ENCODE data around the gene CATSPER3. TPM values are rescaled to one million over a fixed set of nuclear protein-coding genes. Genes with fewer than 3 reads are reported as not detected.

Gene CATSPER3
- polyA plus RNA-seq, 1 donor from 2014 or later: 0.17 TPM

- H3K79me2 ChIP-seq (replicated peaks; ENCODE audit: insufficient read depth, low read length): no peaks in the 10 kb centered on the region
- H3F3A ChIP-seq (ENCODE audit: insufficient read depth, low read length, poor library complexity, severe bottlenecking): no peaks in the 10 kb centered on the region
- no peak overlapping the region for H3K9ac ChIP-seq (ENCODE audit: low read length)
- no peak overlapping the region for H3K4me2 ChIP-seq (ENCODE audit: low read length)
- no peaks in the 10 kb centered on the region for H3K9me3 ChIP-seq (ENCODE audit: low read length)
- no peaks in the 10 kb centered on the region for H3K9me2 ChIP-seq (ENCODE audit: insufficient read depth, low read length)
- no peak overlapping the region for H3K27ac ChIP-seq (ENCODE audit: low read length)
- no peak overlapping the region for H3K4me3 ChIP-seq (ENCODE audit: low read length)
- no peaks in the 10 kb centered on the region for H3K36me3 ChIP-seq (ENCODE audit: insufficient read depth, low read length)
- H4K20me1 ChIP-seq (ENCODE audit: insufficient read depth): no peaks in the 10 kb centered on the region
- no peak for TF ChIP-seq POLR2AphosphoS5 (IDR thresholded peaks at IDR 0.05)
- TF ChIP-seq RAD21 (conservative IDR thresholded peaks at IDR 0.05): no peak
- TF ChIP-seq, protein P1, sequence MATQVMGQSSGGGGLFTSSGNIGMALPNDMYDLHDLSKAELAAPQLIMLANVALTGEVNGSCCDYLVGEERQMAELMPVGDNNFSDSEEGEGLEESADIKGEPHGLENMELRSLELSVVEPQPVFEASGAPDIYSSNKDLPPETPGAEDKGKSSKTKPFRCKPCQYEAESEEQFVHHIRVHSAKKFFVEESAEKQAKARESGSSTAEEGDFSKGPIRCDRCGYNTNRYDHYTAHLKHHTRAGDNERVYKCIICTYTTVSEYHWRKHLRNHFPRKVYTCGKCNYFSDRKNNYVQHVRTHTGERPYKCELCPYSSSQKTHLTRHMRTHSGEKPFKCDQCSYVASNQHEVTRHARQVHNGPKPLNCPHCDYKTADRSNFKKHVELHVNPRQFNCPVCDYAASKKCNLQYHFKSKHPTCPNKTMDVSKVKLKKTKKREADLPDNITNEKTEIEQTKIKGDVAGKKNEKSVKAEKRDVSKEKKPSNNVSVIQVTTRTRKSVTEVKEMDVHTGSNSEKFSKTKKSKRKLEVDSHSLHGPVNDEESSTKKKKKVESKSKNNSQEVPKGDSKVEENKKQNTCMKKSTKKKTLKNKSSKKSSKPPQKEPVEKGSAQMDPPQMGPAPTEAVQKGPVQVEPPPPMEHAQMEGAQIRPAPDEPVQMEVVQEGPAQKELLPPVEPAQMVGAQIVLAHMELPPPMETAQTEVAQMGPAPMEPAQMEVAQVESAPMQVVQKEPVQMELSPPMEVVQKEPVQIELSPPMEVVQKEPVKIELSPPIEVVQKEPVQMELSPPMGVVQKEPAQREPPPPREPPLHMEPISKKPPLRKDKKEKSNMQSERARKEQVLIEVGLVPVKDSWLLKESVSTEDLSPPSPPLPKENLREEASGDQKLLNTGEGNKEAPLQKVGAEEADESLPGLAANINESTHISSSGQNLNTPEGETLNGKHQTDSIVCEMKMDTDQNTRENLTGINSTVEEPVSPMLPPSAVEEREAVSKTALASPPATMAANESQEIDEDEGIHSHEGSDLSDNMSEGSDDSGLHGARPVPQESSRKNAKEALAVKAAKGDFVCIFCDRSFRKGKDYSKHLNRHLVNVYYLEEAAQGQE (IDR thresholded peaks at IDR 0.05; ENCODE audit: borderline replicate concordance): no peak
- no peak for TF ChIP-seq CTCF (IDR thresholded peaks at IDR 0.05; ENCODE audit: poor library complexity, severe bottlenecking)
- TF ChIP-seq MXI1 (conservative IDR thresholded peaks at IDR 0.05; ENCODE audit: poor library complexity, severe bottlenecking): no peak
- TF ChIP-seq EZH2 (IDR thresholded peaks at IDR 0.05; ENCODE audit: borderline replicate concordance, insufficient read depth, low read length, poor library complexity, severe bottlenecking): no peak
- no peak for TF ChIP-seq SMC3 (conservative IDR thresholded peaks at IDR 0.05; ENCODE audit: poor library complexity)
- TF ChIP-seq TAF1 (IDR thresholded peaks at IDR 0.05; ENCODE audit: low read depth): no peak
- TF ChIP-seq EP300 (conservative IDR thresholded peaks at IDR 0.05; ENCODE audit: poor library complexity, severe bottlenecking): no peak
- no peak overlapping the region for H2AFZ ChIP-seq (ENCODE audit: low read depth, low read length)
- H3K27me3 ChIP-seq (ENCODE audit: insufficient read depth, low read depth, low read length): no peaks in the 10 kb centered on the region
Measured at GRCh38 chr5:135007305-135007704, 39.6 kb downstream of the CATSPER3 start.

DNA sequence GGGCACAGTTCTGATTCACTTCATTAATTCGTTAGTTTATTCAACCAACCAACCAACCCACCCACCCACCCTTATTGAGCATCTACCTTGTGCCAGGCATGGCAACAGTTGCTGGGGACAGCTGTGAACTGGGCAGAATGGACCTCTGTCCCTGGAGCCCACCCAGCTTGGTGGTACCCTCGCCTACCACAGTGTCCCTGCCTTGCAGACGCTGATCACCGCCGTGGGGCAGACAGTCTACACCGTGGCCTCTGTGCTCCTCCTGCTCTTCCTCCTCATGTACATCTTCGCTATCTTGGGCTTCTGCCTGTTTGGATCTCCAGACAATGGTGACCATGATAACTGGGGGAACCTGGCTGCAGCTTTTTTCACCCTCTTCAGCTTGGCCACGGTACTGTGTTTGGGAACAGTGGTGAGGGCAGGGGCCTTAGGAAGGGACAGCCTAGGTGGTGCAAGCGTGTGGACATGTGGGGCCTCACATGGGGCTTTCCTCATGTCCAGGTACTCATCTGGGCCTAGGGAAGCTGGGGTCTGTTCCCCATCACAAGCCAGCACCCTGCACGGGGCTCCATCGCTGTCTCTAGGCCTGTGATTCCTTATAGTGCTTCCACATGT is 40.1 kb downstream of the CATSPER3 start:
- H3K27me3 ChIP-seq (ENCODE audit: insufficient read depth, low read depth, low read length): no peaks in the 10 kb centered on the region
- TF ChIP-seq CTCF (IDR thresholded peaks at IDR 0.05; ENCODE audit: poor library complexity, severe bottlenecking) (no peak), SMC3 (conservative IDR thresholded peaks at IDR 0.05; ENCODE audit: poor library complexity) (no peak), POLR2AphosphoS5 (IDR thresholded peaks at IDR 0.05) (no peak), TAF1 (IDR thresholded peaks at IDR 0.05; ENCODE audit: low read depth) (no peak), MXI1 (conservative IDR thresholded peaks at IDR 0.05; ENCODE audit: poor library complexity, severe bottlenecking) (no peak), EP300 (conservative IDR thresholded peaks at IDR 0.05; ENCODE audit: poor library complexity, severe bottlenecking) (no peak), RAD21 (conservative IDR thresholded peaks at IDR 0.05) (no peak), EZH2 (IDR thresholded peaks at IDR 0.05; ENCODE audit: borderline replicate concordance, insufficient read depth, low read length, poor library complexity, severe bottlenecking) (no peak)
- TF ChIP-seq, protein P1 (IDR thresholded peaks at IDR 0.05; ENCODE audit: borderline replicate concordance): no peak
- H3K4me2 ChIP-seq (ENCODE audit: low read length): no peak overlapping the region
- H3K27ac ChIP-seq (ENCODE audit: low read length): no peak overlapping the region
- no peak overlapping the region for H2AFZ ChIP-seq (ENCODE audit: low read depth, low read length)
- no peaks in the 10 kb centered on the region for H3K36me3 ChIP-seq (ENCODE audit: insufficient read depth, low read length)
- no peaks in the 10 kb centered on the region for H3K9me2 ChIP-seq (ENCODE audit: insufficient read depth, low read length)
- no peak overlapping the region for H3K4me3 ChIP-seq (ENCODE audit: low read length)
- H3K9ac ChIP-seq (ENCODE audit: low read length): no peak overlapping the region
- no peaks in the 10 kb centered on the region for H3F3A ChIP-seq (ENCODE audit: insufficient read depth, low read length, poor library complexity, severe bottlenecking)
- no peaks in the 10 kb centered on the region for H3K9me3 ChIP-seq (ENCODE audit: low read length)
- H3K79me2 ChIP-seq (replicated peaks; ENCODE audit: insufficient read depth, low read length): no peaks in the 10 kb centered on the region
- no peaks in the 10 kb centered on the region for H4K20me1 ChIP-seq (ENCODE audit: insufficient read depth)

All from neural cell (in vitro differentiated cells).